Inflammatory macrophage treated with lipopolysaccharide for 4 hours (primary cell): ENCODE results near the gene DNAJB9.

Source experiments
- DNase-seq: peaks from one replicate; pipeline ENCODE4 v3.0.0-alpha.2; 2020

Gene DNAJB9

GRCh38 chr7:108611268-108611667, 41.6 kb downstream of the DNAJB9 start:
- no peak for DNase-seq

GRCh38 chr7:108613147-108613948, 43.7 kb downstream of the DNAJB9 start:
- peak; percentile 43 for DNase-seq

GRCh38 chr7:108613949-108614381, 44.3 kb downstream of the DNAJB9 start:
- no peak for DNase-seq

- DNase-seq: no peak
These were observed 45.2 kb downstream of the DNAJB9 start for GRCh38 chr7:108614896-108615295.

- no peak for DNase-seq
These were observed 48.4 kb downstream of the DNAJB9 start for GRCh38 chr7:108618056-108618455.

- DNase-seq: no peak
These were observed 53.5 kb downstream of the DNAJB9 start for GRCh38 chr7:108623220-108623619.
